Stomach (tissue), 4 donors: Measurements from ENCODE around the gene LYVE1.

Experiments
- POLR2A ChIP-seq, 4 donors: fragments of 450-650 bp; IDR thresholded peaks; one replicate each; pipeline ENCODE4 v1.6.1; 2016; ENCODE audit warnings: antibody characterized with exemption in 4 of 4, control low read depth in 2 of 4, mild to moderate bottlenecking in 1 of 4, moderate library complexity in 1 of 4
- POLR2AphosphoS5 ChIP-seq, 3 donors: sonication (generic); formaldehyde crosslinking; IDR thresholded peaks; one replicate each; pipeline ENCODE4 v1.6.1; 2016; ENCODE audit warnings: antibody characterized with exemption in 3 of 3
- TF ChIP-seq, protein P1 (sequence below), 7 experiments: fragments of 450-650 bp in 4 of 7; fragments of 200-600 bp in 3 of 7; sonication (generic) in 3 of 7; IDR thresholded peaks; one replicate each; pipeline ENCODE4 v1.5.1; 2016 to 2019; ENCODE audit warnings: antibody characterized with exemption in 7 of 7, control low read depth in 2 of 7, mild to moderate bottlenecking in 1 of 7

DNA sequence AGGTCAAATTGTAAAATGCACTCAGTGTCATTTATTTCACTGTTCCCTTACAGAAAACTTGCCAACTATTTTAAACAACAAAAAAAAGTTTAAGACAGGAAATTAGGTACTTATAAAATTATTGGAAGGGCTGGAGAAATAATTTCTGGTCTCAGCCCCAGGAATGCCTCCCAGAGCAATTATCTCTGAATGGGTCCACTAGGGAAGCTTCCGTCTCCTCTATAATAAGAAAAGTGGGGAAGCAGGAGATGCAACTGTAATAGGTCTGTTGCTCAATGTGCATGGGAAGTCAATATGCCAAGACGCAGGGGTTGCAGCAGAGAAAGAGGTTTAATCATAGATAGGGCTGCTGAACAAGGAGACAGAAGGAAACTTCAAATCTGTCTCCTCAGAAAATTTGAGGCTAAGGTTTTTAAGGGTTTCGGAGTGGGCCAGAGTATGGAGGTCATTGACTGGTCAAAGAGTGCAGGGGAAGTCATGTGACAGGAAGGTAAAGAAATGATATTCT is 16.6 kb downstream of the LYVE1 start:
- TF ChIP-seq, protein P1, sequence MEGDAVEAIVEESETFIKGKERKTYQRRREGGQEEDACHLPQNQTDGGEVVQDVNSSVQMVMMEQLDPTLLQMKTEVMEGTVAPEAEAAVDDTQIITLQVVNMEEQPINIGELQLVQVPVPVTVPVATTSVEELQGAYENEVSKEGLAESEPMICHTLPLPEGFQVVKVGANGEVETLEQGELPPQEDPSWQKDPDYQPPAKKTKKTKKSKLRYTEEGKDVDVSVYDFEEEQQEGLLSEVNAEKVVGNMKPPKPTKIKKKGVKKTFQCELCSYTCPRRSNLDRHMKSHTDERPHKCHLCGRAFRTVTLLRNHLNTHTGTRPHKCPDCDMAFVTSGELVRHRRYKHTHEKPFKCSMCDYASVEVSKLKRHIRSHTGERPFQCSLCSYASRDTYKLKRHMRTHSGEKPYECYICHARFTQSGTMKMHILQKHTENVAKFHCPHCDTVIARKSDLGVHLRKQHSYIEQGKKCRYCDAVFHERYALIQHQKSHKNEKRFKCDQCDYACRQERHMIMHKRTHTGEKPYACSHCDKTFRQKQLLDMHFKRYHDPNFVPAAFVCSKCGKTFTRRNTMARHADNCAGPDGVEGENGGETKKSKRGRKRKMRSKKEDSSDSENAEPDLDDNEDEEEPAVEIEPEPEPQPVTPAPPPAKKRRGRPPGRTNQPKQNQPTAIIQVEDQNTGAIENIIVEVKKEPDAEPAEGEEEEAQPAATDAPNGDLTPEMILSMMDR (IDR thresholded peaks at IDR 0.05), result no peak
- TF ChIP-seq POLR2A (IDR thresholded peaks at IDR 0.05) (no peak), POLR2AphosphoS5 (IDR thresholded peaks at IDR 0.05) (no peak)
